Urothelium cell line (cell line): Measurements from ENCODE around the gene GTF3C5.

ENCODE experiments used
- DNase-seq: peaks from one replicate; pipeline ENCODE4 v3.0.0; 2011; ENCODE audit warnings: low spot score, mixed read lengths
- FAIRE-seq: peaks from 2 replicates; lab custom pipeline; 2011; peaks lifted over from hg19 to GRCh38; lab: Jason Lieb, UNC

Gene GTF3C5

DNA sequence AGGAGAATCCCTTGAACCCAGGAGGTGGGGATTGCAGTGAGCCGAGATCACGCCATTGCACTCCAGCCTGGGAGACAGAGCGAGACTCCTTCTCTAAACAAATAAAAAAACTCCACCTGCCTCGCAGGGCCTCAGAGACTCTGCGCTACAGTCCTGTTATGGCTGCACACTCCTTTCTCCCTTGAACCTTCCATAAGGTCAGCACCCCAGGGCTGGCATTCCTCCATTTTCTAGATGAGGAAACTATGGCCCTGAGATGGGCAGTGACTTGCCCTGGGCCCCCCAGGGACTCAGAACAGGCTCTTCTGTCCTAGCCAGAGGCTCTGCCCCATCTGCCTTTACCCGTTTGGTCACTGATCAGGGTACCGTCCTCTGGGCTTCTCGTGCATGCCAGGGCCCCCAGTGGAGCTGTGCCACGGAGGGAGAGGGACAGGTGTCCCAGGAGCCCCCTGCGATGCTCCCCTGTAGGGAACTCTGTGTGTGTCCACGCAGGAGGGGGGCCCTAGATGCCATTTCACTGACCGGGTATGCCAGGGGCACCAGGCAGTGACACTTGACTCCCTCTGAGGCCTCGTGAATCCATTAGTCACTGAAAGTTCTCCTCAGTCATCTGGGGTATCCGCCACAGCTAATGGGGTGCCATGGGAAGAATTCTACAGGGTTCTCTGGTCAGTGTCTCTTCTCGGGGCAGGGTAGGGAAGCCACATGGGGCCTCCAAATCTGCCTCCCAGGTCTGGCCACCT, 74.1 kb downstream of the GTF3C5 start:
- FAIRE-seq, result no peak
- DNase-seq, result no peak

DNA sequence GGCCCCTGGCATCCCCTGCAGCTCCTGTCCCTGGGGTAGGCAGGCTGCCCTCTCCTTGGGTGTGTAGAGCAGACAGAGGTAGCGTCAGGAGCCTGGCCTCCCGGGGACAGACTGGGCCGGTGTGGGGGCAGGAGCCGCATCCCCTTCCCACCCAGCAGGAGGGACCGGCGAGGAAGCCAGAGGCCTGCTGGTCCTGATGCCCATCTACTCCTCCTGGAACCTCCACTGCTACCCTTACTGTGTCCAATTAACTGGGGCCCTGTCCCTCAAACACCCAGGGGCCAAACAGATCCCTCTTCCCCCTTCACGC, 74.6 kb downstream of the GTF3C5 start:
- FAIRE-seq, result no peak

DNA sequence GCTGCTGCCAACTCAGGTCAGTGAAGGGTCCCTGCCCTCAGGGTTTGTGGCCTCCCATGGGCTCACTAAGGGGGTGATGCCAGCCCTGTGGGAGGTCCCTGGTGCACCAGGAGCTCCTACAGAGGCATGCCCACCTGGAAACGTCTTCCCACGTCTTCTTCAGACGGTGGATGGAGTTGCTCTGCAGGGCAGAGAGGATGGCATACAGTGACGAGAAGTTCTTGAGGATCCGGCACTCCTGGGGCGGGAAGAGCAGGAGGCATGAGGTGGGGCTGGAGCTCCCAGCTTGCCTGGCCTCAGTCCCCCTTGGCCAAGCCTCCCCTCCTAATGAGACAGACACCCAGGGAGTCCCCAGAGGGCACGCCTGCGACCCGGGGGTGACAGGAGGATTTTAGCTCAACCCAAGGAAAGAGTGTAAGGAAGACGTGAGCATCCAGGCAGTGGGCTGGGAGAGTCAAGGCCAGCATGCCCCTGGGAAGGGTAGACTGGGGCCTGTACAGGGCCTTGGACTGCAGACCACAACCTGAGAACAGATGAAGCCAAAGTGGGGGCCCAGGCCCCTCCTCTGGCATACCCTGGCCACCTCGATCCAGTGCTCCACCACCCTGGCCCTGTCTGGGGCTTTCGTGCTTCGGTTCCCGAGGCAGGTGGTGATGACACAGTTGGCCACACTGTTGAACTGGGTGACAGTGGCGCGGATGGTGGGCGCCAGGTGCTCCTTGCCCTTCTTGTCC, 75.9 kb downstream of the GTF3C5 start:
- FAIRE-seq, result no peak
- DNase-seq, result no peak

More for the DNA sequence above, 74.6 kb downstream of the GTF3C5 start:
- DNase-seq, result no peak

DNA sequence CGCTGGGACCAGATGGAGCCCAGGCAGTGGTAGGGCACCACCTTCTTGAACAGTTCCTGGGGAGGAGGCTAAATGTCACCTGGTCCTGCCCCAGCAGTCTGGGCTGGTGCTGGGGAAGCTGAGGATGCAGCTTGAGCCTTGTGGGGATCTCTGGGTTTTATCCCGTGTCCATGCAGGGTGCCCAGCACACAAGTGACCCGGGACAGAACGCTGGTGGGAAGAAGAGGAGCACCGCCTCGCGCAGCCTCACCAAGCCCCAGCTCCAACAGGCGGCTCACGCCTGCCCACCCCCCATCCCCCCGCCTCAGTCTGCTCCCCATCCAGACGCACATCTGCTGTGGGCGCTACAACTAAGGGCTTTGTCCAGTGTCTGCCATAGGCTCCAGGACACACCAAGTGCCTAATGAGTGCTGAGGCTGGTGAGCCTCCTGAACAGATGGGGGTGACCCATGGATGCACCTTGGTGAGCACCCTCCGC, 76.5 kb downstream of the GTF3C5 start:
- FAIRE-seq, result no peak
- DNase-seq, result no peak
